Liver (tissue), 9 donors: ENCODE measurements around the gene GOLGA1. TPM values are rescaled to one million over a fixed set of nuclear protein-coding genes. Genes with fewer than 3 reads are reported as not detected.

Experiments used
- DNase-seq: peaks from one replicate; pipeline ENCODE4 v3.0.0-alpha.2; 2017; ENCODE audit warnings: low spot score
- H3K27ac ChIP-seq, 2 donors: one replicate each; pipeline ENCODE4 v1.7.0; 2013; ENCODE audit warnings: inconsistent platforms in 2 of 2, low read length in 2 of 2, control low read depth in 1 of 2, low read depth in 1 of 2, mild to moderate bottlenecking in 1 of 2
- H3K27me3 ChIP-seq, 4 donors: one replicate each; pipeline versions ENCODE4 v1.6.1 to v1.7.0; 2013; ENCODE audit warnings: low read length in 3 of 4, inconsistent platforms in 1 of 4, mild to moderate bottlenecking in 1 of 4, moderate library complexity in 1 of 4; ENCODE audit not compliant: control insufficient read depth in 4 of 4, insufficient read depth in 4 of 4
- H3K36me3 ChIP-seq, 4 donors: one replicate each; pipeline versions ENCODE4 v1.6.1 to v1.7.0; 2013; ENCODE audit warnings: low read length in 3 of 4, mild to moderate bottlenecking in 3 of 4, low read depth in 1 of 4, moderate library complexity in 1 of 4; ENCODE audit not compliant: control insufficient read depth in 4 of 4, insufficient read depth in 3 of 4
- H3K4me1 ChIP-seq, 4 donors: one replicate each; pipeline versions ENCODE4 v1.6.1 to v1.7.0; 2013; ENCODE audit warnings: low read length in 3 of 4, mild to moderate bottlenecking in 3 of 4, moderate library complexity in 1 of 4; ENCODE audit not compliant: control insufficient read depth in 4 of 4, insufficient read depth in 4 of 4
- H3K4me3 ChIP-seq, 3 donors: one replicate each; pipeline versions ENCODE4 v1.6.1 to v1.7.0; 2013; ENCODE audit warnings: low read length in 3 of 3, control low read depth in 1 of 3, low read depth in 1 of 3, mild to moderate bottlenecking in 1 of 3
- H3K9ac ChIP-seq, 2 donors: one replicate each; pipeline ENCODE4 v1.7.0; 2013; ENCODE audit warnings: low read length in 2 of 2, mild to moderate bottlenecking in 2 of 2, moderate library complexity in 2 of 2, control low read depth in 1 of 2, low read depth in 1 of 2
- H3K9me3 ChIP-seq, 4 donors: one replicate each; pipeline versions ENCODE4 v1.6.1 to v1.7.0; 2013; ENCODE audit warnings: low read length in 3 of 4; ENCODE audit not compliant: control insufficient read depth in 4 of 4
- EGR1 ChIP-seq, 2 donors: IDR thresholded peaks; 2 replicates each; pipeline ENCODE4 v1.6.1; 2016 to 2018; ENCODE audit warnings: antibody characterized with exemption in 2 of 2, low read depth in 2 of 2
- FOXA1 ChIP-seq: IDR thresholded peaks from 2 replicates; pipeline ENCODE4 v1.6.1; 2016; ENCODE audit warnings: antibody characterized with exemption
- FOXA2 ChIP-seq: IDR thresholded peaks from 2 replicates; pipeline ENCODE4 v1.6.1; 2016; ENCODE audit warnings: antibody characterized with exemption
- GABPA ChIP-seq, 2 donors: IDR thresholded peaks in 1 of 2; conservative IDR thresholded peaks in 1 of 2; 2 replicates each; pipeline ENCODE4 v1.6.1; 2016; ENCODE audit warnings: antibody characterized with exemption in 2 of 2, mild to moderate bottlenecking in 1 of 2, moderate library complexity in 1 of 2
- HNF4A ChIP-seq, 2 donors: conservative IDR thresholded peaks; 2 replicates each; pipeline ENCODE4 v1.6.1; 2016; ENCODE audit warnings: antibody characterized with exemption in 2 of 2, mild to moderate bottlenecking in 2 of 2
- HNF4G ChIP-seq: IDR thresholded peaks from 2 replicates; pipeline ENCODE4 v1.6.1; 2016; ENCODE audit warnings: antibody characterized with exemption
- JUND ChIP-seq, 2 donors: IDR thresholded peaks; 2 replicates each; pipeline ENCODE4 v1.6.1; 2016; ENCODE audit warnings: antibody characterized with exemption in 2 of 2
- NR2F2 ChIP-seq: IDR thresholded peaks from 2 replicates; pipeline ENCODE4 v1.6.1; 2016; ENCODE audit warnings: antibody characterized with exemption
- RAD21 ChIP-seq, 2 donors: IDR thresholded peaks; 2 replicates each; pipeline ENCODE4 v1.6.1; 2016; ENCODE audit warnings: antibody characterized with exemption in 2 of 2, mild to moderate bottlenecking in 2 of 2
- RXRA ChIP-seq, 2 donors: IDR thresholded peaks; 2 replicates each; pipeline ENCODE4 v1.6.1; 2017 to 2018; ENCODE audit warnings: antibody characterized with exemption in 2 of 2, mild to moderate bottlenecking in 1 of 2
- SP1 ChIP-seq: IDR thresholded peaks from 2 replicates; pipeline ENCODE4 v1.6.1; 2018; ENCODE audit warnings: antibody characterized with exemption, mild to moderate bottlenecking
- TAF1 ChIP-seq: conservative IDR thresholded peaks from 2 replicates; pipeline ENCODE4 v1.6.1; 2016; ENCODE audit warnings: antibody characterized with exemption, mild to moderate bottlenecking
- YY1 ChIP-seq: IDR thresholded peaks from 2 replicates; pipeline ENCODE4 v1.6.1; 2016; ENCODE audit warnings: antibody characterized with exemption, mild to moderate bottlenecking
- WGBS: extraction: QIAGEN DNeasy Blood & Tissue Kit; methylation state at CpG from one replicate; pipeline ENCODE4 v1.1.7; 2013; 5-methylcytosine and 5-hydroxymethylcytosine counted together
- polyA plus RNA-seq, 2 donors: library from polyadenylated mRNA; stranded (reverse) in 1 of 2; unstranded in 1 of 2; fragments of 200-250 nt in 1 of 2; fragments of >200 nt in 1 of 2; fragmentation: Nextera tagmentation in 1 of 2; extraction: Ambion mirVana in 1 of 2; gene quantifications; one replicate each; pipeline versions ENCODE4 v1.2.1 to v1.2.3, GENCODE V29; 2013 to 2015
- total RNA-seq, 2 donors: library from RNA; depleted of rRNA; stranded (reverse); fragments of >200 nt; gene quantifications; one replicate each; pipeline ENCODE4 v1.2.3, GENCODE V29; 2014
- TF ChIP-seq, protein P1 (sequence below): fragments of 150-350 bp; IDR thresholded peaks from 2 replicates; pipeline ENCODE4 v1.5.1; 2017; ENCODE audit warnings: improper control_type of control experiment, low read depth, low read length; ENCODE audit not compliant: missing input control
- TF ChIP-seq, protein P2 (sequence below): IDR thresholded peaks from 2 replicates; pipeline ENCODE4 v1.6.1; 2016; ENCODE audit warnings: antibody characterized with exemption
- TF ChIP-seq, protein P3 (sequence below): IDR thresholded peaks from 2 replicates; pipeline ENCODE4 v1.6.1; 2016; ENCODE audit warnings: antibody characterized with exemption, mild to moderate bottlenecking
- TF ChIP-seq, protein P4 (sequence below): IDR thresholded peaks from 2 replicates; pipeline ENCODE4 v1.6.1; 2016; ENCODE audit warnings: antibody characterized with exemption
- TF ChIP-seq, protein P5 (sequence below): IDR thresholded peaks from 2 replicates; pipeline ENCODE4 v1.6.1; 2016; ENCODE audit warnings: antibody characterized with exemption
- donor health status: healthy.
- donor health status: healthy.
- donor health status: healthy.
- donor health status: healthy.
- donor health status: healthy.

Gene GOLGA1
- total and polyA plus RNA-seq, 4 donors: 5.9 to 17.6 (median 8.9) TPM

DNA sequence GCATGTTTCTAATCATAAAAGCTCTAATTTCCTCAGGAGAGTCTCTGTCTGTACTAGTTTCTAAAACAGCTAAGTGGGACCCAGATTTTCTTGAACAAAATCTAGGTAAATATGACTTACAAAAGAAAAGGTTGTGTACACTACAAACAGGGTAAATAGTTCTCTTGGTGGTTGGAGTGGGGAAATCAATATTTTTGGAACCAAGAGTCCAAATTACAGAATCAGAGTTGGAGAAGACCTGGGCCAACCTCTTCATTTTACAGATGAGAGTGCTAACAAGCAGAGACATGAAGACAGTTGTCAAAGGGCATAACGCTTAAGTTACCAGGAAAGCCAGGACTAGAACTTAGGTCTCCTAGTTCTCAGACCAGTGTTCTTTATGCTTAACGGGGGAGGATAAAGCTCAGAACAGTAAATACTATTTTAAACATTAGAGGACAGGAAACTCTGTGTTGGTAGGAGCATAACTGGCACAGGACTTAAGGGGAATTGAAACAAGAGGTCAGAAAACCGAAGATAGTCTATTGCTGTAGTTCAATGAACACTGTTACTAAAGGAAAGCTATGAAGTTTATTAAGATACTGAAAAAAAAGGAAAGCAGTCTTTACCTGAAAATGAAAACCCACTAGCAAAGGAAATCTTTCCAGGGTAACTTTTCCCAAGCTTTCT is 9.3 kb upstream of the GOLGA1 start:
- Histone ChIP-seq H3K36me3 (peaks cover 0 to 2% (median 0%) of the 10 kb centered on the region in 4 donors), H3K9ac (peak overlapping the region in 1 of 2 donors; percentile 5), H3K27me3 (no peaks in the 10 kb centered on the region), H3K4me1 (peaks cover 8 to 39% (median 26%) of the 10 kb centered on the region in 4 donors), H3K9me3 (no peaks in the 10 kb centered on the region), H3K4me3 (peak overlapping the region in 1 of 3 donors; percentile 24), H3K27ac (peak overlapping the region; percentile 45 to 78)
- DNase-seq: no peak
- TF ChIP-seq YY1 (peak; percentile 39), JUND (IDR thresholded peaks at IDR 0.05) (peak; percentile 87 to 88), RXRA (IDR thresholded peaks at IDR 0.05) (peak; percentile 80 to 83), RAD21 (IDR thresholded peaks at IDR 0.05) (peak; percentile 30 to 52), EGR1 (IDR thresholded peaks at IDR 0.05; ENCODE audit: low read depth in 2 of 2) (no peak), HNF4G (peak; percentile 71), FOXA1 (peak; percentile 89), SP1 (peak; percentile 85), HNF4A (conservative IDR thresholded peaks at IDR 0.05) (peak; percentile 94 to 96), GABPA (IDR thresholded peaks at IDR 0.05 in 1 of 2, conservative IDR thresholded peaks at IDR 0.05 in 1 of 2) (peak in 1 of 2 donors; percentile 28), NR2F2 (peak; percentile 23), FOXA2 (peak; percentile 96), TAF1 (peak; percentile 88)
- TF ChIP-seq, protein P1, sequence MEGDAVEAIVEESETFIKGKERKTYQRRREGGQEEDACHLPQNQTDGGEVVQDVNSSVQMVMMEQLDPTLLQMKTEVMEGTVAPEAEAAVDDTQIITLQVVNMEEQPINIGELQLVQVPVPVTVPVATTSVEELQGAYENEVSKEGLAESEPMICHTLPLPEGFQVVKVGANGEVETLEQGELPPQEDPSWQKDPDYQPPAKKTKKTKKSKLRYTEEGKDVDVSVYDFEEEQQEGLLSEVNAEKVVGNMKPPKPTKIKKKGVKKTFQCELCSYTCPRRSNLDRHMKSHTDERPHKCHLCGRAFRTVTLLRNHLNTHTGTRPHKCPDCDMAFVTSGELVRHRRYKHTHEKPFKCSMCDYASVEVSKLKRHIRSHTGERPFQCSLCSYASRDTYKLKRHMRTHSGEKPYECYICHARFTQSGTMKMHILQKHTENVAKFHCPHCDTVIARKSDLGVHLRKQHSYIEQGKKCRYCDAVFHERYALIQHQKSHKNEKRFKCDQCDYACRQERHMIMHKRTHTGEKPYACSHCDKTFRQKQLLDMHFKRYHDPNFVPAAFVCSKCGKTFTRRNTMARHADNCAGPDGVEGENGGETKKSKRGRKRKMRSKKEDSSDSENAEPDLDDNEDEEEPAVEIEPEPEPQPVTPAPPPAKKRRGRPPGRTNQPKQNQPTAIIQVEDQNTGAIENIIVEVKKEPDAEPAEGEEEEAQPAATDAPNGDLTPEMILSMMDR: no peak
- TF ChIP-seq, protein P2, sequence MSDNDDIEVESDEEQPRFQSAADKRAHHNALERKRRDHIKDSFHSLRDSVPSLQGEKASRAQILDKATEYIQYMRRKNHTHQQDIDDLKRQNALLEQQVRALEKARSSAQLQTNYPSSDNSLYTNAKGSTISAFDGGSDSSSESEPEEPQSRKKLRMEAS: peak; percentile 41
- TF ChIP-seq, protein P3, sequence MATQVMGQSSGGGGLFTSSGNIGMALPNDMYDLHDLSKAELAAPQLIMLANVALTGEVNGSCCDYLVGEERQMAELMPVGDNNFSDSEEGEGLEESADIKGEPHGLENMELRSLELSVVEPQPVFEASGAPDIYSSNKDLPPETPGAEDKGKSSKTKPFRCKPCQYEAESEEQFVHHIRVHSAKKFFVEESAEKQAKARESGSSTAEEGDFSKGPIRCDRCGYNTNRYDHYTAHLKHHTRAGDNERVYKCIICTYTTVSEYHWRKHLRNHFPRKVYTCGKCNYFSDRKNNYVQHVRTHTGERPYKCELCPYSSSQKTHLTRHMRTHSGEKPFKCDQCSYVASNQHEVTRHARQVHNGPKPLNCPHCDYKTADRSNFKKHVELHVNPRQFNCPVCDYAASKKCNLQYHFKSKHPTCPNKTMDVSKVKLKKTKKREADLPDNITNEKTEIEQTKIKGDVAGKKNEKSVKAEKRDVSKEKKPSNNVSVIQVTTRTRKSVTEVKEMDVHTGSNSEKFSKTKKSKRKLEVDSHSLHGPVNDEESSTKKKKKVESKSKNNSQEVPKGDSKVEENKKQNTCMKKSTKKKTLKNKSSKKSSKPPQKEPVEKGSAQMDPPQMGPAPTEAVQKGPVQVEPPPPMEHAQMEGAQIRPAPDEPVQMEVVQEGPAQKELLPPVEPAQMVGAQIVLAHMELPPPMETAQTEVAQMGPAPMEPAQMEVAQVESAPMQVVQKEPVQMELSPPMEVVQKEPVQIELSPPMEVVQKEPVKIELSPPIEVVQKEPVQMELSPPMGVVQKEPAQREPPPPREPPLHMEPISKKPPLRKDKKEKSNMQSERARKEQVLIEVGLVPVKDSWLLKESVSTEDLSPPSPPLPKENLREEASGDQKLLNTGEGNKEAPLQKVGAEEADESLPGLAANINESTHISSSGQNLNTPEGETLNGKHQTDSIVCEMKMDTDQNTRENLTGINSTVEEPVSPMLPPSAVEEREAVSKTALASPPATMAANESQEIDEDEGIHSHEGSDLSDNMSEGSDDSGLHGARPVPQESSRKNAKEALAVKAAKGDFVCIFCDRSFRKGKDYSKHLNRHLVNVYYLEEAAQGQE: peak; percentile 63
- TF ChIP-seq, protein P4, sequence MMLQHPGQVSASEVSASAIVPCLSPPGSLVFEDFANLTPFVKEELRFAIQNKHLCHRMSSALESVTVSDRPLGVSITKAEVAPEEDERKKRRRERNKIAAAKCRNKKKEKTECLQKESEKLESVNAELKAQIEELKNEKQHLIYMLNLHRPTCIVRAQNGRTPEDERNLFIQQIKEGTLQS: peak; percentile 74
- TF ChIP-seq, protein P5, sequence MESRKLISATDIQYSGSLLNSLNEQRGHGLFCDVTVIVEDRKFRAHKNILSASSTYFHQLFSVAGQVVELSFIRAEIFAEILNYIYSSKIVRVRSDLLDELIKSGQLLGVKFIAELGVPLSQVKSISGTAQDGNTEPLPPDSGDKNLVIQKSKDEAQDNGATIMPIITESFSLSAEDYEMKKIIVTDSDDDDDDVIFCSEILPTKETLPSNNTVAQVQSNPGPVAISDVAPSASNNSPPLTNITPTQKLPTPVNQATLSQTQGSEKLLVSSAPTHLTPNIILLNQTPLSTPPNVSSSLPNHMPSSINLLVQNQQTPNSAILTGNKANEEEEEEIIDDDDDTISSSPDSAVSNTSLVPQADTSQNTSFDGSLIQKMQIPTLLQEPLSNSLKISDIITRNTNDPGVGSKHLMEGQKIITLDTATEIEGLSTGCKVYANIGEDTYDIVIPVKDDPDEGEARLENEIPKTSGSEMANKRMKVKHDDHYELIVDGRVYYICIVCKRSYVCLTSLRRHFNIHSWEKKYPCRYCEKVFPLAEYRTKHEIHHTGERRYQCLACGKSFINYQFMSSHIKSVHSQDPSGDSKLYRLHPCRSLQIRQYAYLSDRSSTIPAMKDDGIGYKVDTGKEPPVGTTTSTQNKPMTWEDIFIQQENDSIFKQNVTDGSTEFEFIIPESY: peak; percentile 62
- 37% methylated on average over 3 of the region's 3 CpGs for WGBS
